Parathyroid adenoma (tissue), 2 donors: ENCODE data around the gene RBBP8NL.

ENCODE experiments used
- H2AFZ ChIP-seq: fragments of 300-600 bp; sonication (generic); one replicate; pipeline ENCODE4 v1.7.0; 2017; ENCODE audit warnings: antibody characterized with exemption, mild to moderate bottlenecking
- H3K27ac ChIP-seq: fragments of 300-600 bp; sonication (generic); one replicate; pipeline ENCODE4 v1.7.0; 2017
- H3K27me3 ChIP-seq: fragments of 300-600 bp; sonication (generic); one replicate; pipeline ENCODE4 v1.7.0; 2017; ENCODE audit warnings: low read length; ENCODE audit not compliant: control insufficient read depth, insufficient read depth
- H3K36me3 ChIP-seq: fragments of 300-600 bp; sonication (generic); one replicate; pipeline ENCODE4 v1.7.0; 2017; ENCODE audit warnings: low read length; ENCODE audit not compliant: control insufficient read depth, insufficient read depth
- H3K4me1 ChIP-seq: fragments of 300-600 bp; sonication (generic); one replicate; pipeline ENCODE4 v1.7.0; 2017; ENCODE audit warnings: control low read depth
- H3K4me2 ChIP-seq: fragments of 300-600 bp; sonication (generic); one replicate; pipeline ENCODE4 v1.7.0; 2017; ENCODE audit warnings: low read length
- H3K4me3 ChIP-seq: fragments of 300-600 bp; sonication (generic); one replicate; pipeline ENCODE4 v1.7.0; 2017; ENCODE audit warnings: low read depth, low read length
- H3K79me2 ChIP-seq: fragments of 300-600 bp; sonication (generic); one replicate; pipeline ENCODE4 v1.7.0; 2017; ENCODE audit warnings: control low read depth
- H3K9ac ChIP-seq: fragments of 300-600 bp; sonication (generic); one replicate; pipeline ENCODE4 v1.7.0; 2017; ENCODE audit warnings: mild to moderate bottlenecking
- H3K9me3 ChIP-seq: fragments of 300-600 bp; sonication (generic); one replicate; pipeline ENCODE4 v1.7.0; 2017; ENCODE audit warnings: low read length; ENCODE audit not compliant: control insufficient read depth
- TF ChIP-seq, protein P1 (sequence below): fragments of 300-600 bp; sonication (generic); IDR thresholded peaks from one replicate; pipeline ENCODE4 v1.7.0; 2017; ENCODE audit warnings: antibody characterized with exemption, mild to moderate bottlenecking
- donor health status: primary hyperparathyroidism.

Gene RBBP8NL

DNA sequence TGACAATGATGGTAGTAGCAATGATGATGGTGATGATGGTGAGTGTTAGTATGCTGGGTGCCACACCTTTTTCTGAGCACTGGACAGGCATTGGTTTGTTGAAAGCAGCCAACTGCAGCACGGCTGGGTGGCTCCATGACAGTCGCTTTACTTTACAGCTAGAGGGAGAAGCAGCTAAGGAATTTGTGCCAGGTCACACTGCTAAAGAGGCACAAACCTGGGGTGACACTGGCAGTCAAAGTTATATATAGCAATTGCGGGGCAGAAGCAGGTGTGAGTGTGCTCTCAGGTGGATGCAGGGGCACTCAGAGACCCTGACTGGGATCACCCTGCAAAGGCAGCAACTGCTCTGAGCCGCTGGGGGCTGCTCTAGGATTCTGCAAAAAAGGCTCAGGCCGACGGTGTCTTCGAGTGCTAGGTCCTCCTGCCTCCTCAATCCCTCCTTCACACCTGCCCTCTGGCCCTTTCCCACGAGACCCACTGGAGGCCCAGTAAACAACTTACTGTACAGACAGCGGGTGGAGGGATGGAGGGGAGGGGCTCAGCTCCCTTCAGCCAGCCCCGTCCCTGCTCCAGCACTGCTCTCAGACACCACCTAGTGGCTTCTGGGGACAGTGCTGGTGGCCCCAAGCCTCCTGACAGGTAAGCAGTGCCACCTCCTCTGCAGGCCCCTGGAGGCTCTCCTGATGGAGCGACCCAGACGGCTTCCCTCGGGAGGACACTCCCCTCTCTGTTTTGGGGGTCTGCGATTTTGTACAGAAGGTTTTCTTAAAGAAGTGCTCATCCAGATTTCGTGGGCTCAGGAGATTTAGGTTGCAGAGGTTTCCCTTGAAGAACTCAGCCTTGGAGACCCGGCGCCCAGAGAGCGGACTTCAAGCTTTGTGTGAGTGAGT is 44.8 kb downstream of the RBBP8NL start:
- H3K9ac ChIP-seq = no peak overlapping the region
- H3K4me1 ChIP-seq = peaks cover 9% of the 10 kb centered on the region
- H3K27ac ChIP-seq = no peak overlapping the region

DNA sequence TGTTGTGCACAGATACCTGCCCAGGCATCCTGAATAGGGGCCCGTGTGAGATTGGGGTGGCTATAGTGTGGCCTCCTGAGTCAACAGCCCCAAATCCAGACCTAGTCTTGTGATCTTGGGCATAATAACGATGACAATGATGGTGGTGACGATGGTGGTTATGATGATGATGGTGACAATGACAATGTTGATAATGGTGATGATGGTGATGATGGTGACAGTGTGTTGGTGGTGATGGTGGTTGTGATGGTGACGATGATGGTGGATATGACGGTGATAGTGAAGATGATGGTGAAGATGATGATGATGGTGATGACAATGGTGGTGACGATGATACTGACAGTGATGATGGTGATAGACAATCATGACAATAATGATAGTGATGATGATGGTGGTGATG is 45.5 kb downstream of the RBBP8NL start:
- H3K79me2 ChIP-seq = peaks cover 9% of the 10 kb centered on the region
- H3K9ac ChIP-seq = no peak overlapping the region
- H3K36me3 ChIP-seq = no peaks in the 10 kb centered on the region
- no peak overlapping the region for H2AFZ ChIP-seq
- peaks cover 11% of the 10 kb centered on the region for H3K4me1 ChIP-seq
- H3K4me2 ChIP-seq = no peak overlapping the region
- H3K4me3 ChIP-seq = no peak overlapping the region
- H3K27me3 ChIP-seq = no peaks in the 10 kb centered on the region
- TF ChIP-seq, protein P1, sequence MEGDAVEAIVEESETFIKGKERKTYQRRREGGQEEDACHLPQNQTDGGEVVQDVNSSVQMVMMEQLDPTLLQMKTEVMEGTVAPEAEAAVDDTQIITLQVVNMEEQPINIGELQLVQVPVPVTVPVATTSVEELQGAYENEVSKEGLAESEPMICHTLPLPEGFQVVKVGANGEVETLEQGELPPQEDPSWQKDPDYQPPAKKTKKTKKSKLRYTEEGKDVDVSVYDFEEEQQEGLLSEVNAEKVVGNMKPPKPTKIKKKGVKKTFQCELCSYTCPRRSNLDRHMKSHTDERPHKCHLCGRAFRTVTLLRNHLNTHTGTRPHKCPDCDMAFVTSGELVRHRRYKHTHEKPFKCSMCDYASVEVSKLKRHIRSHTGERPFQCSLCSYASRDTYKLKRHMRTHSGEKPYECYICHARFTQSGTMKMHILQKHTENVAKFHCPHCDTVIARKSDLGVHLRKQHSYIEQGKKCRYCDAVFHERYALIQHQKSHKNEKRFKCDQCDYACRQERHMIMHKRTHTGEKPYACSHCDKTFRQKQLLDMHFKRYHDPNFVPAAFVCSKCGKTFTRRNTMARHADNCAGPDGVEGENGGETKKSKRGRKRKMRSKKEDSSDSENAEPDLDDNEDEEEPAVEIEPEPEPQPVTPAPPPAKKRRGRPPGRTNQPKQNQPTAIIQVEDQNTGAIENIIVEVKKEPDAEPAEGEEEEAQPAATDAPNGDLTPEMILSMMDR = no peak
- H3K27ac ChIP-seq = peak overlapping the region; percentile 41
- no peaks in the 10 kb centered on the region for H3K9me3 ChIP-seq

More for the DNA sequence above, 44.8 kb downstream of the RBBP8NL start:
- no peak overlapping the region for H3K4me2 ChIP-seq
- H2AFZ ChIP-seq = no peak overlapping the region
- peaks cover 11% of the 10 kb centered on the region for H3K79me2 ChIP-seq
- H3K27me3 ChIP-seq = no peaks in the 10 kb centered on the region
- H3K4me3 ChIP-seq = no peak overlapping the region
- H3K9me3 ChIP-seq = no peaks in the 10 kb centered on the region
- H3K36me3 ChIP-seq = no peaks in the 10 kb centered on the region
- TF ChIP-seq, protein P1 = peak; percentile 95

DNA sequence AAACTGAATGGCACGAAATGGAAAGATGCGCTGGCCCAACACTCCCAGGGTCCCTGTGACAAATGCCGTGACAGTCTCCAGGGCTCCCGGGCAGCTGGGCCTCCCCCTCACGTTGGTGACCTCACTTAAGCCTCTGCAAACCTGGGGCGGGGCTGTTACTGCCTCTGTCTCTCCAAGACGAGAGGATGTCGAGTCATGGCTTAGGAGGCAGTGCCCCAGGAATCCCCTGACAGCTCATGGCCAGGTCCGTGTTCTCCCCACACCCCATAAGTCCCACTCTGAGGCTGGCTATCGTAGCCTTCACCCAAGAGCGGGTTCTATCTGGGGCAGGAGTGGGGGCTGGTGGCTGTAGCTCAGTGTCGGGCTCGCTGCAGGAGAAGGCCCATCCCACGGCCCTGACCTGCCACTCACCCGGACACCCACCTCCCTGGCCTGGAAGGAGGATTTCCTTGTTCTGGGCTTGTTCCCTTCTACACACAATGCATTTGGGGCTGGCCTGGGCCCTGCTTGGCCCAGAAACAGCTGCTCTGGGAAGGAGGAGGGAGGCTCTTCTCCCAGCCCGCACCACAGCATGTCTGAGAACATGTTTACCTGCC is 46.0 kb downstream of the RBBP8NL start:
- Histone ChIP-seq H3K36me3 (no peaks in the 10 kb centered on the region), H3K27ac (peak overlapping the region; percentile 41), H3K9ac (no peak overlapping the region), H3K4me1 (peaks cover 11% of the 10 kb centered on the region), H3K79me2 (peaks cover 7% of the 10 kb centered on the region), H3K27me3 (no peaks in the 10 kb centered on the region), H3K4me2 (no peak overlapping the region), H3K4me3 (no peak overlapping the region), H2AFZ (no peak overlapping the region), H3K9me3 (no peaks in the 10 kb centered on the region)
- TF ChIP-seq, protein P1 = no peak

DNA sequence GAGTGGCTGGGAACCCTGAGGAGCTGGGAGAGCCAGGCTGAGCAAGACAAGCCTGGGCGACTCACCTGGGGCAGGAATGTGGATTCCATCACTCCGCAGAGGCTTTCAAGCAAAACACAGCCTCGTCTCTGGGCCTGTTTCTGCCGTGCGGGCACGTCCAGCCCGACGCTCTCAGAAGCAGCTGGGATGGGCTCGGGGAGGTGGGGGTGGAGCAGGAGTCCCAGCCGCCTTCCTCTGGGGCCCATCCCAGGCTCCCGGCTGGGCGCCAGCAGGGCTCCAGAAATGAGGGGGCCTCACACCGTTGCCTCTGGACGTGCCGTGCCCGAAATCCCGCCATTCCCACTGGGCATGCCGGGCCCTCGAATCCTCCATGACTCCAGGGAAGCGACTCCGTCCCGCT is 49.1 kb downstream of the RBBP8NL start:
- Histone ChIP-seq H3K4me3 (no peak overlapping the region), H2AFZ (no peak overlapping the region), H3K27ac (no peak overlapping the region), H3K4me2 (no peak overlapping the region), H3K4me1 (peaks cover 15% of the 10 kb centered on the region), H3K9ac (no peak overlapping the region), H3K79me2 (no peaks in the 10 kb centered on the region), H3K36me3 (no peaks in the 10 kb centered on the region), H3K27me3 (no peaks in the 10 kb centered on the region), H3K9me3 (no peaks in the 10 kb centered on the region)
- TF ChIP-seq, protein P1 = no peak
